NT2/D1 (cell line): ENCODE data around the gene C10orf71.

Experiments
- YY1 ChIP-seq: IDR thresholded peaks from 2 replicates; pipeline ENCODE4 v1.6.1; 2011; ENCODE audit not compliant: insufficient read length, insufficient read depth
- ZNF274 ChIP-seq: IDR thresholded peaks from 2 replicates; pipeline ENCODE4 v1.6.1; 2011; ENCODE audit warnings: mild to moderate bottlenecking, low read depth, low read length

DNA sequence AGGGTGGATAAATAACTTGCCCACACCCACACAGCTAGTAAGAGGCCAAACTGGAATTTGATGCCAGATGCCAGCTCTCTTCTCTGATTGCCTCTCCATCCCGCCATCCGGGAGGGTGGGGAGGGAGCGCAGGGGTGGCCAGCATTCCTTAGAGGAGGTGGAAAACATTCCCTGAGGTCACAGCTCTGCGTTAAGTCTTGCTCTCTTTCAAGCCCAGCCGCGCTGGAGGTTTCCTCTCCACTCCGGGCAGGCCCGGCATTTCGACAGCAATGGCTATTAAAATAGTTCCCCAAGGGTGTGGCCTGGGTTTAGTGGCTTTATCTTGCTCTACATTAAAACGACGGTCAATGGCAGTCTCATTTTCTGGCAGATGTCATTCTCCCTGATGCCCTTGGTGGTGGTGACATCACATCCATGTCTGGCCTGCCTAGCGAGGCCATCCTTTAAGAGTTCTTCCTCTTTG, 16.1 kb upstream of the C10orf71 start:
- TF ChIP-seq YY1 (no peak), ZNF274 (no peak)
